ENCODE measurements around the gene METTL24. TPM values are rescaled to one million over a fixed set of nuclear protein-coding genes. Genes with fewer than 3 reads are reported as not detected.
"Not testable (repeated sequence)": the region's sequence is repeated elsewhere in the genome, so short reads cannot be mapped to it uniquely, and the experiment has no call there.

Gene METTL24
- total RNA-seq, 1 donor from 2014 or later = 3.6 TPM

- no peak for DNase-seq (ENCODE audit: low read depth, low spot score)
- no peak overlapping the region for H3K27ac Mint-ChIP-seq (ENCODE audit: unreplicated experiment)
- no peaks in the 10 kb centered on the region for H3K27me3 Mint-ChIP-seq (ENCODE audit: low read depth)
- no peaks in the 10 kb centered on the region for H3K36me3 Mint-ChIP-seq (ENCODE audit: low read depth)
- no peak for TF ChIP-seq CTCF (conservative IDR thresholded peaks at IDR 0.05)
- H3K4me1 Mint-ChIP-seq = peaks cover 13% of the 10 kb centered on the region
- H3K9me3 Mint-ChIP-seq = peaks cover 5% of the 10 kb centered on the region
- no peak overlapping the region for H3K4me3 Mint-ChIP-seq
Observed at GRCh38 chr6:110283657-110284056, 74.5 kb downstream of the METTL24 start.

DNA sequence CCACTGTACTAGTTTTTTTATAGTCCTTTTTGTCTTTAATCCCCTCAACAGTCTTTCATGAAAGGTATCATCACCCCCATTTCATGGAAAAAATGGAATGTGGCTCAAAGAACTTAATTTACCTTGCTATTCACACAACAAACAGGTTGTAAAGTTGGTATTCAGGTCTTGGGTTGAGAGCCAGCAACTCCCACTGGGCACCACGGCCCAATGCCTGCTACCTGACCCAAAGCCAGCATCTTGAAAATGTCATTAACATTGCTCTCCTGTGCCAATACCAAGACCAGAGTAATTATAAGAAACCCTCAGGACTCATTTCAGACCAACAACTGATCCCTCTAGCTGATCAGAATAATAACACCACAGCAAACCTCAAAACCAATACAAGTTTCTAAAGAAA, 75.7 kb downstream of the METTL24 start:
- Mint-ChIP-seq H3K4me1 (peaks cover 13% of the 10 kb centered on the region), H3K27ac (ENCODE audit: unreplicated experiment) (no peak overlapping the region), H3K36me3 (ENCODE audit: low read depth) (no peaks in the 10 kb centered on the region), H3K27me3 (ENCODE audit: low read depth) (no peaks in the 10 kb centered on the region), H3K4me3 (no peak overlapping the region), H3K9me3 (peaks cover 5% of the 10 kb centered on the region)
- no peak for TF ChIP-seq CTCF (conservative IDR thresholded peaks at IDR 0.05)
- no peak for DNase-seq (ENCODE audit: low read depth, low spot score)

DNA sequence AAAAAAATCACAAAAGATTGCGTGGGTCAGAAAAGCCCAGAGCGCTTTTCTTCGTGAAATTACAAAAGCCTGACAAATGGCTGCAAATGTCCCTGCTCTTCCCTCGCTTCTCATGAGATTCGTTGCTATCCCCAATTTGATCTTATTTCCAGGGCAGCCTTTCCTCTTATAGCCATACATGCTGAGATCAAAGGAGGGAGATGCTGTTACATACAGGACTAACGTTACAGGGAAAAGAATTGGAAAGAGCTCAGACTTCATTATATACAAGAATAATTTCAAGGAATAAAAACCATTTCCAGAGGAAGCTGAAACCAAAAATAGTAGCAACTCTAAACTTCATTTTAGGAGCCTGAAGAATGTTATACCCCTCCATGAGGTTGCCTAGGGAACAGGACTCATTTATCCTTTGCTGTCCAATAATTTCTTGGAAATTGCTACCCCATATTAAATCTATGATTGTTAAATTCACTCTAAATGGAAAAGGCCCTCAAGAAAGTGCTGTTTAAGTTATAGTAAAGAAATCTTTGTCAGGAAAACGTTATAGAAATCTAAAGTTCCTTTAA, 81.0 kb downstream of the METTL24 start:
- TF ChIP-seq CTCF (conservative IDR thresholded peaks at IDR 0.05) = no peak
- no peak for DNase-seq (ENCODE audit: low read depth, low spot score)
- H3K27me3 Mint-ChIP-seq (ENCODE audit: low read depth) = peaks cover 4% of the 10 kb centered on the region
- H3K4me1 Mint-ChIP-seq = peaks cover 15% of the 10 kb centered on the region
- H3K4me3 Mint-ChIP-seq = no peak overlapping the region
- H3K9me3 Mint-ChIP-seq = peaks cover 15% of the 10 kb centered on the region
- H3K27ac Mint-ChIP-seq (ENCODE audit: unreplicated experiment) = no peak overlapping the region
- no peaks in the 10 kb centered on the region for H3K36me3 Mint-ChIP-seq (ENCODE audit: low read depth)

- peaks cover 30% of the 10 kb centered on the region for H3K4me1 Mint-ChIP-seq
- H3K27me3 Mint-ChIP-seq (ENCODE audit: low read depth); H3K36me3 Mint-ChIP-seq (ENCODE audit: low read depth); H3K4me3 Mint-ChIP-seq; DNase-seq (ENCODE audit: low read depth, low spot score); H3K27ac Mint-ChIP-seq (ENCODE audit: unreplicated experiment); H3K9me3 Mint-ChIP-seq: not testable (repeated sequence)
Observed at GRCh38 chr6:110272781-110273180, 85.4 kb downstream of the METTL24 start.

DNA sequence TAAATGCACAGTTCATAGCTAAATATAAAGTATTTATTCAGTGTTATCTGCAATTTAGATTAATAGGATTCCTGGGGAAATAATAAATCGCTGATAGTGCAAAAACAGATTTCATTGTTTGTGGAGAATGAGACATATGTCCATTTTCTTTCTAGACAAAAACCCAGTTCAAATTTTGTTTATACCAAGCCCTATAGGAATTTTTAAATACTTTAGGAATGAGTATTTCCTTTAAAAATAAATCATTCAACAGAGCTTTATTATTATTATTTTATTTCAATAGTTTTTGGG, 86.5 kb downstream of the METTL24 start:
- H3K27me3 Mint-ChIP-seq (ENCODE audit: low read depth) = peaks cover 4% of the 10 kb centered on the region
- peaks cover 23% of the 10 kb centered on the region for H3K4me1 Mint-ChIP-seq
- no peaks in the 10 kb centered on the region for H3K36me3 Mint-ChIP-seq (ENCODE audit: low read depth)

GRCh38 chr6:110270165-110270564, 88.0 kb downstream of the METTL24 start:
- peaks cover 21% of the 10 kb centered on the region for H3K4me1 Mint-ChIP-seq
- peaks cover 8% of the 10 kb centered on the region for H3K9me3 Mint-ChIP-seq
- H3K36me3 Mint-ChIP-seq (ENCODE audit: low read depth) = peaks cover 6% of the 10 kb centered on the region
- H3K4me3 Mint-ChIP-seq = no peak overlapping the region
- H3K27ac Mint-ChIP-seq (ENCODE audit: unreplicated experiment) = no peak overlapping the region
- H3K27me3 Mint-ChIP-seq (ENCODE audit: low read depth) = peaks cover 4% of the 10 kb centered on the region
- DNase-seq (ENCODE audit: low read depth, low spot score) = no peak
- TF ChIP-seq CTCF (conservative IDR thresholded peaks at IDR 0.05) = no peak

More for the DNA sequence above, 86.5 kb downstream of the METTL24 start:
- no peak for DNase-seq (ENCODE audit: low read depth, low spot score)
- Mint-ChIP-seq H3K27ac (ENCODE audit: unreplicated experiment) (no peak overlapping the region), H3K4me3 (no peak overlapping the region), H3K9me3 (peaks cover 9% of the 10 kb centered on the region)
- TF ChIP-seq CTCF (conservative IDR thresholded peaks at IDR 0.05) = no peak

All from neural crest cell (in vitro differentiated cells).